Esophagus (tissue), 2 donors: Measurements from ENCODE around the gene SPDYE3. TPM values are rescaled to one million over a fixed set of nuclear protein-coding genes. Genes with fewer than 3 reads are reported as not detected.
"Not testable (repeated sequence)": the region's sequence is repeated elsewhere in the genome, so short reads cannot be mapped to it uniquely, and the experiment has no call there.

Source experiments
- H3K27ac ChIP-seq, 2 donors: one replicate each; pipeline ENCODE4 v1.5.1; 2013; ENCODE audit warnings: low read depth in 2 of 2, mild to moderate bottlenecking in 2 of 2, inconsistent platforms in 1 of 2, low read length in 1 of 2, moderate library complexity in 1 of 2
- H3K27me3 ChIP-seq, 2 donors: one replicate each; pipeline ENCODE4 v1.6.1; 2013; ENCODE audit warnings: low read length in 2 of 2, control low read depth in 1 of 2, mild to moderate bottlenecking in 1 of 2; ENCODE audit not compliant: insufficient read depth in 2 of 2, control insufficient read depth in 1 of 2
- H3K36me3 ChIP-seq, 2 donors: one replicate each; pipeline ENCODE4 v1.6.1; 2013; ENCODE audit warnings: low read length in 1 of 2; ENCODE audit not compliant: control insufficient read depth in 2 of 2, insufficient read depth in 2 of 2
- H3K4me1 ChIP-seq, 2 donors: one replicate each; pipeline ENCODE4 v1.6.1; 2013; ENCODE audit warnings: low read length in 1 of 2; ENCODE audit not compliant: control insufficient read depth in 2 of 2, insufficient read depth in 2 of 2
- H3K4me3 ChIP-seq, 2 donors: one replicate each; pipeline ENCODE4 v1.5.1; 2013; ENCODE audit warnings: low read length in 2 of 2, mild to moderate bottlenecking in 2 of 2, low read depth in 1 of 2, moderate library complexity in 1 of 2
- H3K9me3 ChIP-seq, 2 donors: one replicate each; pipeline ENCODE4 v1.6.1; 2013; ENCODE audit warnings: mild to moderate bottlenecking in 2 of 2, low read depth in 1 of 2, low read length in 1 of 2, moderate library complexity in 1 of 2; ENCODE audit not compliant: control insufficient read depth in 2 of 2, insufficient read depth in 1 of 2
- WGBS, 2 donors: extraction: QIAGEN DNeasy Blood & Tissue Kit; methylation state at CpG; one replicate each; pipeline ENCODE4 v1.1.7; 2013; 5-methylcytosine and 5-hydroxymethylcytosine counted together
- polyA plus RNA-seq, 2 donors: library from polyadenylated mRNA; stranded (reverse); fragments of 200-250 nt; gene quantifications; one replicate each; pipeline ENCODE4 v1.2.3, GENCODE V29; 2013
- donor health status: healthy with polysubstance abuse.
- donor health status: Bipolar disorder and iron deficiency.

Gene SPDYE3
- polyA plus RNA-seq, 2 donors: 0.05 to 0.10 TPM

- H3K4me3 ChIP-seq: no peak overlapping the region
- peaks cover 3 to 34% of the 10 kb centered on the region in 2 donors for H3K36me3 ChIP-seq
- no peaks in the 10 kb centered on the region for H3K4me1 ChIP-seq
- no peaks in the 10 kb centered on the region for H3K9me3 ChIP-seq
- no peaks in the 10 kb centered on the region for H3K27me3 ChIP-seq
- H3K27ac ChIP-seq: no peak overlapping the region
Observed at GRCh38 chr7:100346921-100347320, 39.4 kb downstream of the SPDYE3 start.

- Histone ChIP-seq H3K9me3 (no peaks in the 10 kb centered on the region), H3K4me1 (no peaks in the 10 kb centered on the region), H3K36me3 (peaks cover 3 to 37% of the 10 kb centered on the region in 2 donors), H3K4me3 (no peak overlapping the region), H3K27ac (no peak overlapping the region), H3K27me3 (no peaks in the 10 kb centered on the region)
Observed at GRCh38 chr7:100348805-100349204, 41.3 kb downstream of the SPDYE3 start.

GRCh38 chr7:100349757-100350156 is 42.3 kb downstream of the SPDYE3 start:
- peaks cover 3 to 43% of the 10 kb centered on the region in 2 donors for H3K36me3 ChIP-seq
- H3K4me3 ChIP-seq: no peak overlapping the region
- H3K4me1 ChIP-seq: no peaks in the 10 kb centered on the region
- no peaks in the 10 kb centered on the region for H3K27me3 ChIP-seq
- H3K9me3 ChIP-seq: no peaks in the 10 kb centered on the region
- WGBS, 2 donors: 96% methylated on average over 6 of the region's 6 CpGs
- no peak overlapping the region for H3K27ac ChIP-seq

GRCh38 chr7:100351657-100352058 is 44.2 kb downstream of the SPDYE3 start:
- Histone ChIP-seq H3K36me3 (peaks cover 15 to 52% of the 10 kb centered on the region in 2 donors), H3K4me1 (no peaks in the 10 kb centered on the region), H3K27ac (no peak overlapping the region), H3K4me3 (no peak overlapping the region), H3K27me3 (no peaks in the 10 kb centered on the region), H3K9me3 (no peaks in the 10 kb centered on the region)
- WGBS, 2 donors: 87 to 91% methylated on average over 6 of the region's 6 CpGs

- H3K4me1 ChIP-seq, H3K27ac ChIP-seq, H3K9me3 ChIP-seq, H3K4me3 ChIP-seq, H3K27me3 ChIP-seq: not testable (repeated sequence)
- WGBS, 2 donors: 86 to 87% methylated on average over 17 to 18 of the region's 18 CpGs
- H3K36me3 ChIP-seq: peaks cover 15 to 53% of the 10 kb centered on the region in 2 donors
Observed at GRCh38 chr7:100352230-100352781, 44.8 kb downstream of the SPDYE3 start.

- Histone ChIP-seq H3K4me1 (no peaks in the 10 kb centered on the region), H3K9me3 (no peaks in the 10 kb centered on the region), H3K4me3 (no peak overlapping the region), H3K27ac (no peak overlapping the region), H3K36me3 (peaks cover 12 to 53% of the 10 kb centered on the region in 2 donors), H3K27me3 (no peaks in the 10 kb centered on the region)
- WGBS, 2 donors: 89 to 94% methylated on average over 8 to 16 of the region's 16 CpGs
Observed at GRCh38 chr7:100352984-100353684, 45.6 kb downstream of the SPDYE3 start.

- Histone ChIP-seq H3K27ac (no peak overlapping the region), H3K4me1 (no peaks in the 10 kb centered on the region)
- WGBS, 2 donors: 80 to 86% methylated on average over 6 of the region's 6 CpGs
Observed at GRCh38 chr7:100353685-100354330, 46.3 kb downstream of the SPDYE3 start.

DNA sequence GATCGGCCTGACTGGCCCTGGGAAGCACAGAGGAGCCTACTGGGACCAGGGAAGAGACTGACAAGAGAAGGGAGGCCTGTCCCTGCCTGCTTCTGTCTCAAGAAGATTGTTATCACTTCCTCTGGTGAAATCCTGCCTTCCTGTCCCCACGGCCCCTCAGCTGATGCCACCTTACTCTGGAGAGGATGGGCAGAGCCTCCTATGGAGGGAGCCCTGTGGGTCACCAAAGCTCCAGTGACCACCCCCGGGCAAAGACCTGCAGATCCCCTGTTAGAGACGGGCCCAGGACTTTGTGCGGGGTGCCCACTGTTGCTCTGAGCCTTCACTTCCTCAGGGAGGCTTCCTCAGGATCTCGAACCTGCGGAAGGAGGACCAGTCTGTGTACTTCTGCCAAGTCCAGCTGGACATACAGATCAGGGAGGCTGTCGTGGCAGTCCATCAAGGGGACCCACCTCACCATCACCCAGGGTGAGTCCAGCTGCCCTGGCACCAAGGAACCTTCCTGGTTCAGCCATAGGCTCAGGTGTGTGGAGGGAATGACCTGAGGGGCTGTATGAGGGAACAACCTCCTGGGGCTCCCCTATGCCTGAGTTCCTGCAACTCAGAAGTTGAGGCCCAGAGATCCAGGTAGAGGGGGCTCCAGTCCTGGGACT is 49.0 kb downstream of the SPDYE3 start:
- Histone ChIP-seq H3K4me1 (no peaks in the 10 kb centered on the region), H3K4me3 (no peak overlapping the region), H3K27ac (no peak overlapping the region), H3K36me3 (peaks cover 28 to 58% of the 10 kb centered on the region in 2 donors), H3K27me3 (no peaks in the 10 kb centered on the region), H3K9me3 (no peaks in the 10 kb centered on the region)
- WGBS, 2 donors: 91 to 92% methylated on average over 8 of the region's 8 CpGs

More at GRCh38 chr7:100353685-100354330, 46.3 kb downstream of the SPDYE3 start:
- Histone ChIP-seq H3K36me3 (peaks cover 13 to 57% of the 10 kb centered on the region in 2 donors), H3K27me3 (no peaks in the 10 kb centered on the region), H3K4me3 (no peak overlapping the region), H3K9me3 (no peaks in the 10 kb centered on the region)

DNA sequence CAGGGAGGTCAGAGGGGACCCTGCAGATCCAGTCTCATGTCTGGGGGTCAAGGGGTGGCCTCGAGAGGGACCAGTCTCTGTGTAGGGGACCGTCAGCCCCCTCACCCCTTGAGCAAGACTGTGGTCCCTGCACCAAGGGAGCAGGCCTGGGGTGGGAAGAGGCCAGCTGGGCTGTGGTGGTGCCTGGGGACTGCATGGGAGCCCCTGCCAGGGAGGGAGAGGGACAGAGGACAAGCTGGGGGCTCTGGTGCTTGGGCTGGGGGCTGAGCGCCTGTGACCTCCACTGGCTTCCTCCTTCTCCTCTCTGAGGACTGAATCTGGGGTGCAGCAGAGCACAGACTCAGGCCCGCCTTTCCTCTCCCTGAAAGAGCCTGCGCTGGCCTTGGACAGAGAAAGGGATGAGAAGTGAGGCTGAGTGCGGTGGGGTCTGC is 49.6 kb downstream of the SPDYE3 start:
- no peak overlapping the region for H3K27ac ChIP-seq
- no peaks in the 10 kb centered on the region for H3K4me1 ChIP-seq
- WGBS, 2 donors: 93 to 96% methylated on average over 6 of the region's 6 CpGs
- no peaks in the 10 kb centered on the region for H3K27me3 ChIP-seq
- no peak overlapping the region for H3K4me3 ChIP-seq
- H3K36me3 ChIP-seq: peaks cover 34 to 58% of the 10 kb centered on the region in 2 donors
- H3K9me3 ChIP-seq: no peaks in the 10 kb centered on the region
